Esophagus muscularis mucosa (tissue), 4 donors: ENCODE data around the gene HDLBP.

ENCODE experiments used
- EP300 ChIP-seq: sonication (generic); formaldehyde crosslinking; IDR thresholded peaks from one replicate; pipeline ENCODE4 v1.6.1; 2017; ENCODE audit warnings: antibody characterized with exemption
- POLR2A ChIP-seq: fragments of 450-650 bp; IDR thresholded peaks from one replicate; pipeline ENCODE4 v1.6.1; 2017; ENCODE audit warnings: antibody characterized with exemption, moderate library complexity, mild to moderate bottlenecking, low read depth
- POLR2AphosphoS5 ChIP-seq, 2 donors: sonication (generic); formaldehyde crosslinking; IDR thresholded peaks; one replicate each; pipeline ENCODE4 v1.6.1; 2017; ENCODE audit warnings: antibody characterized with exemption in 2 of 2
- TF ChIP-seq, protein P1 (sequence below), 3 experiments: fragments of 200-600 bp in 2 of 3; fragments of 450-650 bp in 1 of 3; sonication (generic) in 2 of 3; IDR thresholded peaks; one replicate each; pipeline ENCODE4 v1.5.1; 2017 to 2019; ENCODE audit warnings: antibody characterized with exemption in 3 of 3, mild to moderate bottlenecking in 2 of 3, moderate library complexity in 1 of 3

- TF ChIP-seq POLR2A (no peak), EP300 (no peak), POLR2AphosphoS5 (IDR thresholded peaks at IDR 0.05) (no peak)
- TF ChIP-seq, protein P1, sequence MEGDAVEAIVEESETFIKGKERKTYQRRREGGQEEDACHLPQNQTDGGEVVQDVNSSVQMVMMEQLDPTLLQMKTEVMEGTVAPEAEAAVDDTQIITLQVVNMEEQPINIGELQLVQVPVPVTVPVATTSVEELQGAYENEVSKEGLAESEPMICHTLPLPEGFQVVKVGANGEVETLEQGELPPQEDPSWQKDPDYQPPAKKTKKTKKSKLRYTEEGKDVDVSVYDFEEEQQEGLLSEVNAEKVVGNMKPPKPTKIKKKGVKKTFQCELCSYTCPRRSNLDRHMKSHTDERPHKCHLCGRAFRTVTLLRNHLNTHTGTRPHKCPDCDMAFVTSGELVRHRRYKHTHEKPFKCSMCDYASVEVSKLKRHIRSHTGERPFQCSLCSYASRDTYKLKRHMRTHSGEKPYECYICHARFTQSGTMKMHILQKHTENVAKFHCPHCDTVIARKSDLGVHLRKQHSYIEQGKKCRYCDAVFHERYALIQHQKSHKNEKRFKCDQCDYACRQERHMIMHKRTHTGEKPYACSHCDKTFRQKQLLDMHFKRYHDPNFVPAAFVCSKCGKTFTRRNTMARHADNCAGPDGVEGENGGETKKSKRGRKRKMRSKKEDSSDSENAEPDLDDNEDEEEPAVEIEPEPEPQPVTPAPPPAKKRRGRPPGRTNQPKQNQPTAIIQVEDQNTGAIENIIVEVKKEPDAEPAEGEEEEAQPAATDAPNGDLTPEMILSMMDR (IDR thresholded peaks at IDR 0.05) = no peak
Observed at GRCh38 chr2:241204010-241204384, 111.5 kb downstream of the HDLBP start.
